ENCODE measurements around the gene PSENEN.
A peak's percentile ranks its signal among the peaks of the same experiment; 100 is the strongest.

Gene PSENEN, protein sequence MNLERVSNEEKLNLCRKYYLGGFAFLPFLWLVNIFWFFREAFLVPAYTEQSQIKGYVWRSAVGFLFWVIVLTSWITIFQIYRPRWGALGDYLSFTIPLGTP

DNA sequence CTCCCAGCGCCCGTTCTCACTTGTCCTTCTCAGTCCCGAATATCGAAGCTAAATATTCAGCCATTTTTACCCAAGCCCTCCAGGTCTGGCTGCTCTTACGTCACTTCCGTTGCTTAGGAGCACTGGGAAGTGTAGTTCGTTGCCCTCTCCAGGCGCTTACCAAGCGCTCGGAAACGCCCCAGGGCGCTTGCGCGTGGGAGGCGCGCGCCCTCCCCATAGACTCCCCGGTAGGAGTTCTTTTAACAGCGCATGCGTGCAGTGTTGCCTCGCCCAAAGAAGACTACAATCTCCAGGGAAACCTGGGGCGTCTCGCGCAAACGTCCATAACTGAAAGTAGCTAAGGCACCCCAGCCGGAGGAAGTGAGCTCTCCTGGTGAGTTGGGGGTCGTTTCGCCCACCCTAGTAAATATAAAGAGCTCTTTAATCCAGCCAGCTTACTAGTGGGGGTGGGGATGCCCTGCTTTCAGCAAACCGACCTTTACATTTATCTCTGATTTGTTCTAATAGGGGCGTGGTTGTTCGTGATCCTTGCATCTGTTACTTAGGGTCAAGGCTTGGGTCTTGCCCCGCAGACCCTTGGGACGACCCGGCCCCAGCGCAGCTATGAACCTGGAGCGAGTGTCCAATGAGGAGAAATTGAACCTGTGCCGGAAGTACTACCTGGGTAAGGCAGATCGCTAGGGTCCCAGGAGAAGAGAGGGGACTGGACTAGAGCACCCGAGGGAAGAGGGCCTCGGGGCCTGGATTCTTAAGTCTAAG lies at the start of gene PSENEN, which contains the start of gene U2AF1L4:
PSENEN (plus strand) TSS at position 324 of the 759 bp plus-strand sequence; CDS start at position 604, 280 bp downstream.
U2AF1L4 (minus strand) TSS at position 91 of the 759 bp plus-strand sequence; CDS start at position 64, 27 bp downstream.
- peak; percentile 98 for DNase-seq (ENCODE audit: low read depth, low spot score)

DNA sequence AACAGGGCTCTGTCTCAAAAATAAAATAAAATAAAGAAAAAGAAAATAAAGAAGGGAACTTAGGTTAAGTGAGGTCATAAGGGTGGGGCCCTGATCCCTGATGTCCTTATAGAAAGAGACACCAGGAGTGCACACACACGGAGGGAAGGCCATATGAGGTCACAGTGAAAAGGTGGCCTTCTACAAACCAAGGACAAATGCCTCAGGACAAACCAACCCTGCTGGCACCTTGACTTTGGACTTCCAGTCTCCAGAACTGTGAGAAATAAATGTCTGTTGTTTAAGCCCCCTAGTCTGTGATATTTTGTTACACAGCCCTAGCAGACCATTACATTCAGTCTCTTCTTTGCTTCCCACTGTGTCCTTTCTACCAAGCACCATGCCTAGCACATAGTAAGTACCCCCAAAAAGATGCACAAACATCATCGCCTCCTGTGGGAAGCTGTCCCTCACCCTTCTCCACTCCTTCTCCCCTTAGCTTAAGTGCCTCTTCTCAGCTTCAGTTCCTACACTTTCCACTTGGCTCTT lies 49.5 kb upstream of the PSENEN start:
- no peak for DNase-seq (ENCODE audit: low read depth, low spot score)

DNA sequence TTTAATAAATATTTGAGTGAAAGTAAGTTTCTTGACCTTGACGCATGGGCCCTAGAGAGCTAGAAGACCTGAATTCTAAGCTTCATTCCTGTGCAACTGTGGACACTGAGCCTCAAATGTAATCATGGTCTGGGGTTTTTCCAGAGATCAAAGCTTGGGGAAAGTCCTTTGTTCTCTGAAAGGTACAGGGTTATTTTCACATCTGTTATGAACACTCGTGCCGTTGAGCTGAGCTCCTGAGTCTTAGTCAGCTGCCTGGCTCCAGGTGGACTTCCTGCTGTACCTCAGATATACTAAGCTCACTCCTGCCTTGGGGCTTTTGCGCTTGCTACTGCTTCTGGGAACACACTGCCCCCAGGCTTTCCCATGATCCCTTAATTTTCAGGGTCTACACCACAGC lies 48.6 kb upstream of the PSENEN start:
- DNase-seq (ENCODE audit: low read depth, low spot score) = no peak

DNA sequence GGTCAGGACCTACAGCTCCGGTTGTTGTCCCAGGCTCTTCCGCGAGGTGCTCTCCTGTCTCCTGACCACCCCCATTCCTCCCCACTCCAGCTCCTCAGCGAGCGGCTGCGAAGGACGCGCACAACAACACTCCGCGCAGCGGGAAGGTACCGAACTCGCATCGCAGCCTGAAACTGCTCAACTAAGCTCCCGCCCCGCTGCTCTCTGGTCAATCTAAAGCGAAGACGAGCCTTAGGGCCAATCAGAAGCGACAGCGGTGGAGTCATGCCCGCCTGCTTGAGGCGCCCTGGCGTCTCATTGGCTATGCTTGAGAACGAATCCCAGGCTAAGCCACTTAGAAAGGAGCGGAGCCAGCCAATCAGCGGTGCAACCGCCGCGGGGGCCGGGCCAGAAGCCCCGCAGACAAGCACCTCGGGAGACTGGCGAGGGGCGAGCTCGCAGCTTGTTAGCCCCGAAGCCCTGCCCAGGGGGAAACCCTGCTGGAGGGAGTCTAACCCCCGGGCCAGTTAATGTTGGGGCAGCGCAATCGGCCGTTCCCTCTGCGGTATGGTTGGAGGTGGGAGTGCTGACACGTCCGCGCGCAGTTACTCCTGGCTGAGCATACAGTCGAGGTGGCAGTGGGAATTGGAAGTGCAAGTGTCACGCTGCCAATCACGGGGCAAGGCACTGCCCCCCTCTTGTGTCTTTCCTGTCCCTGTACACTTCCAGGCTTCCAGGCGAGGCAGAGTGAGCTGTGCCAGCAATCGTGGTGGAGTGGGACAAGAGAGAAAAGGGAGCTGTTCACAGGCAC lies 43.0 kb upstream of the PSENEN start:
- peak; percentile 99 for DNase-seq (ENCODE audit: low read depth, low spot score)

DNA sequence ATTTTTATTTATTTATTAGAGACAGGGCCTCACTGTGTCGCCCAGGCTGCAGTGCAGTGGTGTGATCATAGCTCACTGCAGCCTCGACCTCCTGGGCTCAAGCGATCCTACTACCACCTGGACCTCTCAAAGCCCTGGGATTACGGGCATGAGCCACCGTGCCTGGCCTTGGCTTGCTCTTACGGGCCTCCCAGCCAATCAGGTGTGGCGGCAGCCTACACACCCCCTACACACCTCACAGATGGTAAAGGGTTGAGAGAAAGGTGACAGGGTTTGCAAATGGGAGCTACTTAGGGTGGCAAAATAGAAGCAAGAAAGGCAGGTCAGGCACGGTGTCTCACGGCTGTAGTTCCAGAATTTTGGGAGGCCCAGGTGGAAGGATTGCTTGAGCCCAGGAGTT lies 42.1 kb upstream of the PSENEN start:
- DNase-seq (ENCODE audit: low read depth, low spot score) = no peak

DNA sequence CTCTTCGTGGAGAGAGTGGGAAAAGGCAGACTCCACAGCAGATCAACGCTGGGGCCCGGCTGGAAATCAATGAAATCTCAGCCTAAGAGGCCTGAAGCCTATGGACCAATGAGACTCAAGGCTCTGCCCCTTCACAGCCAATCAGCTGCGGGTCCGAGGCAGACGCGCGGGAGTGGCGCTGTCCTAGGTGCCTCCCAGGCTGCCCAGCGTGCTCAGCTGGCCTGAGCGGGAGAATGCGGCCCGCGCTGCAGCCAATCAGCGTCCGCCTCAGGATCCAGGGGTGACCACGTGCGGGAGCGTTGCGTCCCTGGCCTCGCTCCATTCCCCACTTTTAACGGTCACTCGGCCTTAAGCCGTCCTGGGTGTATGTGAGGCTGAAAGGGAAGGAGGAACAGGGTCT lies 41.2 kb upstream of the PSENEN start, which contains the start of gene ZBTB32:
ZBTB32 (plus strand) TSS at position 341 of the 400 bp plus-strand sequence. CDS start 10,069 bp downstream, outside the sequence.
- DNase-seq (ENCODE audit: low read depth, low spot score) = no peak

DNA sequence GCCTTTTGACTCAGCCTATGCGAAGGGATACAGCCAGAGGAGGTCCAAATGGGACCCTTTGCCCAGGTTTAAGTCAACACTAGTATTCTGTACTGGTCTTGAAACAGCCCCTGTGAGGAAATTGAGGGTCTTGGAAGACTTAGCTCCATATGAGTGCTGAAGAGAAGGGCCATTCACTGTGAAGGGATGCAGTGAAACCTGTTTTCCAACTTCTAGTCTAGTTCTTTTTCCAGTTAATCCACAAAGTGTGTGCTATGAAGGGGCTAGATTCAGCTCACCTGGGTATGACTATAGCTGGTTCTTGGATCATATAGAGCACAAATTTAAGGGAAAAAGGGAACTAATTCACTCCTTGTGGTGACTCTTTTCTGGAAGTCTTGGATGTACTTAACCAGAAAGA lies 37.1 kb upstream of the PSENEN start:
- no peak for DNase-seq (ENCODE audit: low read depth, low spot score)

DNA sequence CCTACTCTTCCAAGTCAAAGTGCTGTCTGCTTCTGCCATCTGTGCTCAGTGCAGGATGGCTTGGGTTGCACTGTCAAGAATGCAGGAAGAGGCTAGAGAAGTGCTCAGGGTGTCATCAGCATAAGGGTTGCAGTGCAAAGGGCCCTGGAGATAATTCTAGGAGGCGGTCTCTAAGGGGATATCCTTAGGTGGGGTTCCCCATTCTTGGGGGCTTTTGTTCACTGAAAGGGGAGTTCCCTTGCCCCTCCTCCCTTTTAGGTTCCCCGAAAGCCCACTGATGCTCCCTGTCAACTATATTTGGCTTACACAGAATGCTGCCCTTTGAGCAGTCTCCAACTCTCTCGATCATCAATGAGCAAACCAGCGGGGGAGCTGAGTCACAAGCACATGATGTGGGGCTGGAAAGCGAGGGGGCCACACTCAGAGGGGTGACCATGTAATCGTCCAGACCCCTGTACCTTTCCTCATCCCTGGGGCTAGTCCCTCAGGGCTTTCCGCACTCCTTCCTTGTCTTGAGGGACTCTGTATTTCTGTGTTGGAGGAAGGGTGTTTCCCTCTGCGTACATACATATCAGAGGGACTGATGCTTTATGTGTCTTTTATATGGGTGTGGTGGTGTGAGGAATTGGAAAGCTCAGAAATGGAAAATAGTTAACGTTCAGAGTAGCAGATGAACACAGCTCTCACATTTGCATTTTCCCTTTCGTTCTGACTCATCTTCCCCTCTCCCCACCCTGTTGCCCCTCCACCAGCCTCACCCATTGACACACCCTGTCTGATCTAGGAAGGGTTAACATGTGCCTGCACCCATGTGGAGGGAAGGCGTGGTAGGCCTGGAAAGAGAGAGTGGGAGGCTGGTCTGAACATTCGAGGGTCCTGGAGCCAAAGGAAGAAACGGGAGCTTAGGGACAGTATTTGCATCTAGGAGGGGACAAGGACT lies 34.4 kb upstream of the PSENEN start:
- no peak for DNase-seq (ENCODE audit: low read depth, low spot score)

DNA sequence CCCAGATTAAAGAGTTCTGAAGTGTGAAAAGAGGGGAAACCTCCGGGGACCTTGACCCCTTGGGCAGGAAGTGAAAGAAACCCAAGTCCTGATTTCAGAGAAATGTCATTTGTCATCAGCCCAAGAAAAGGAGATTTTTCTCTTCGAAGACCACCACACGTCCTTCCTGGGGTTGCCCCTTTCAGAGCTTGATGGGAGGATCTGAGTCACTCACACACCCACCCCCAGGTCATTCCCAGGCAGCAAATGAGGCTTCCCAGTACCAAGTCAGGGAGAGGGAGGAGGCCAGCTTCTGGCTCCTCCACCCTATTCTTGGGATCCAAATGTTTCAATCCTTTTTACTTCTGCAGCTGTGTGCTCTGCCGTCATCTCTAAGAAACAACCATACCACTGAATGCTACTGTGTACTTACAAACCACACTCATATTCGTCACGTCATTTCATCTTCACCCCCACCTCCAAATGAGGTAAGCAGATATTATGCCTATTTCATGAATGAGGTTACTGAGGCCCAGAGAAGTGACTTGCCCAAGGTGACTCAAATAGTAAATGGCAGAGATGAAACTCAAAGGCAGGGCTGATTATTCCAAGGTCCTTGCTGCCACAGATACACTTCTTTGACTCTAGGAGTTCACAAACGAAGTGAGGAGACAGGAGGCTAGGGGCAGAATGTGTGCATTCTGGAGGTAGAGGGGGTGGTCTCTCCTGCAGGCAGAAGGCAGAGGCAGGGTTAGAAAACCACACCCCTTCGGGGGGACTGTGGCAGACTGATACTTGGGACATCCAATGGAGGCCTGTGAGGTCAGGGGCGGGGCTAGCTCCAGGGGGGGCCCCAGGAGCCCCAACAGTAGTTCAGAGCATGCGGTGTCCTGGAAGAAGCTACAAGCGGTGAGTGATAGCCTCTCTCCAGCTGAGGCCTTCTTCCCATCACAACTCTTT lies 32.6 kb upstream of the PSENEN start:
- DNase-seq (ENCODE audit: low read depth, low spot score) = no peak

DNA sequence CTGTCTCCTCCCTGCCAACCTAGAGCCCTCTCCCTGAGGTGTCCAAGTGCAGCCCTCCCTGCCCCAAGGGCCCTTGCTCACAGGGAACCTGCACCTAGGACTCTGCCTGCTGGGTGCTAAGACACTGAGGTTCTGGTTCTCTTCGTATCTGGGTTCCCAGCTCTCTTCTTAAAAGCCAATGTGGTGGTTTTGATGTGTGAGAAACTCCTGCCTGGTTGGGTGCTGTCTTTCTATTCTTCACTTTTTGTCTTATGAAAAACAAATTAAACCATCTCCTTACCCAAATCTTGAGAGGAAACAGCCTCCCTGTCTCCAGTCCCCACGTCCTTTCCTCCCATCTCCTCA lies 32.0 kb upstream of the PSENEN start:
- DNase-seq (ENCODE audit: low read depth, low spot score) = no peak

DNA sequence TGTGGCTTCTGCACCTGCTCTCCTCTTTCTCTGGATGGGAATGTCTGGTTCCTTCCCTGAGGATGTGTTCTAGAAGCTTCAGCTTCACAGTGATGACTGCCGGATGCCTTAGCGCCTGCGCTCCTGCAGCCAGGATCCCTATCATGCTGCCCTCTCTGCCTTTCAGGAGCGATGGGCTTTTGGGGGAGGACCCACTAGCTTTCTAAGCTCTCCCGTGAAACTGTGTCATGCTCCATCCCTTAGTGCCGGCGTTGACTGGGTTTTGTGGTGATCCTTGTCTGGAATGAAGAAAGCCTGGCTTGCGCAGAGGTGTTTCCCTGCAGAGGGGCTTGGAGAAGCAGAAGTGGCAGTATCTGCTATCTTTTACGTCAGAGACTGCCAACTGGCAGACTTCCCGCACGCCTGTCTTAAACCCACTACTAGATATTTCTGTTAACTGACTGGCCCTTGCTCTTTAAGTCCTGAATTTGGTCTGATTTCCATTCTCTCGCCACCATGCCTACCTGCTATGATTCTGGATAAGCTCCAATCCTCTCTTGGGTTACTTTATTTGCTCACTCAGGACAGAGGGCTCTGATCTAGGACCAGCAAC lies 31.5 kb upstream of the PSENEN start:
- no peak for DNase-seq (ENCODE audit: low read depth, low spot score)

DNA sequence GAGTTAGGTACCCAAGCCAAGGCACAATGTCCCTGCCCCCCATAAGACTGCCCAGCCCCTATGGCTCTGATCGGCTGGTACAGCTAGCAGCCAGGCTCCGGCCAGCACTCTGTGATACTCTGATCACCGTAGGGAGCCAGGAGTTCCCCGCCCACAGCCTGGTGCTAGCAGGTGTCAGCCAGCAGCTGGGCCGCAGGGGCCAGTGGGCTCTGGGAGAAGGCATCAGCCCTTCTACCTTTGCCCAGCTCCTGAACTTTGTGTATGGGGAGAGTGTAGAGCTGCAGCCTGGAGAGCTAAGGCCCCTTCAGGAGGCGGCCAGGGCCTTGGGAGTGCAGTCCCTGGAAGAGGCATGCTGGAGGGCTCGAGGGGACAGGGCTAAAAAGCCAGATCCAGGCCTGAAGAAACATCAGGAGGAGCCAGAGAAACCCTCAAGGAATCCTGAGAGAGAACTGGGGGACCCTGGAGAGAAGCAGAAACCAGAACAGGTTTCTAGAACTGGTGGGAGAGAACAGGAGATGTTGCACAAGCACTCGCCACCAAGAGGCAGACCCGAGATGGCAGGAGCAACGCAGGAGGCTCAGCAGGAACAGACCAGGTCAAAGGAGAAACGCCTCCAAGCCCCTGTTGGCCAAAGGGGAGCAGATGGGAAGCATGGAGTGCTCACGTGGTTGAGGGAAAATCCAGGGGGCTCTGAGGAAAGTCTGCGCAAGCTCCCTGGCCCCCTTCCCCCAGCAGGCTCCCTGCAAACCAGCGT lies 30.7 kb upstream of the PSENEN start:
- DNase-seq (ENCODE audit: low read depth, low spot score) = no peak

DNA sequence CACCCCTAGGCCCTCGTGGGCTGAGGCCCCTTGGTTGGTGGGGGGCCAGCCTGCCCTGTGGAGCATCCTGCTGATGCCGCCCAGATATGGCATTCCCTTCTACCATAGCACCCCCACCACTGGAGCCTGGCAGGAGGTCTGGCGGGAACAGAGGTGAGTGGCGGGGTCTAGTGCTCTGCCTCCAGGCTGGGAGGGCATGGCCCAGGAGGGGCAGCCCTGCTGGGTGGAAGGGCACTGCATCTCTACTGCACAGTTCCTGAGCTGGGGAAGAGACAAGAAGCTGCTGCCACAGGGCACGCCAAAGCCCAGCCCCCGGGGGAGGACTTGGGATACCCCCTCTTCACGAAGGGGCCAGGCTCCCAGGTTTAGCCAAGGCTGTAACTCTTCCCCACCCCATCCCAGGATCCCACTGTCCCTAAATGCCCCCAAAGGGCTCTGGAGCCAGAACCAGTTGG lies 30.1 kb upstream of the PSENEN start:
- DNase-seq (ENCODE audit: low read depth, low spot score) = no peak

DNA sequence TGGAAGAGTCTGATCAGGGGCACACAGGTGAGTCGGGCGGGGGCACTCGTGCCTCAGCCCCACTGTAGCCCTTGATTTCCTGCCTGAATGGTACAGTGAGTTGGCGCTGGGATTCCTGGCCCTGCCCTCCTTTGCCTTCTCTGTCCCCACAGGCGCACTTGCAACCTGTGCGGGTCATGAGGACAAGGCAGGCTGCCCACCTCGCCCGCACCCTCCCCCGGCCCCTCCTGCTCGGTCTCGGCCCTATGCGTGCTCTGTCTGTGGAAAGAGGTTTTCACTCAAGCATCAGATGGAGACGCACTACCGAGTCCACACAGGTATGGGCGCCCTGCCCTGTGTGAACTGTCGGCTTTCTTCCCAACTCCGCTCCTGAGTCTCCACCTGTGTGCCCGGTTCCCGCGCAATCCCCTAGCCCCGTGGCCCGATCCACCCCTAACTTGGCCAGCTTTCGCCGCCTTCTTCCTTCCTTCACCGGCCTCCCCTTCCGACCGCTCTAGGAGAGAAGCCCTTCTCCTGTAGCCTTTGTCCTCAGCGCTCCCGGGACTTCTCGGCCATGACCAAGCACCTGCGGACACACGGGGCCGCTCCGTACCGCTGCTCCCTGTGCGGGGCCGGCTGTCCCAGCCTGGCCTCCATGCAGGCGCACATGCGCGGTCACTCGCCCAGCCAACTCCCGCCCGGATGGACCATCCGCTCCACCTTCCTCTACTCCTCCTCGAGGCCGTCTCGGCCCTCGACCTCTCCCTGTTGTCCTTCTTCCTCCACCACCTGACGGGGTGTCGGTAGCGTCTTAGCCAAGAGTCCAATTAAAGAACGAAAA lies 29.3 kb upstream of the PSENEN start:
- DNase-seq (ENCODE audit: low read depth, low spot score) = no peak

DNA sequence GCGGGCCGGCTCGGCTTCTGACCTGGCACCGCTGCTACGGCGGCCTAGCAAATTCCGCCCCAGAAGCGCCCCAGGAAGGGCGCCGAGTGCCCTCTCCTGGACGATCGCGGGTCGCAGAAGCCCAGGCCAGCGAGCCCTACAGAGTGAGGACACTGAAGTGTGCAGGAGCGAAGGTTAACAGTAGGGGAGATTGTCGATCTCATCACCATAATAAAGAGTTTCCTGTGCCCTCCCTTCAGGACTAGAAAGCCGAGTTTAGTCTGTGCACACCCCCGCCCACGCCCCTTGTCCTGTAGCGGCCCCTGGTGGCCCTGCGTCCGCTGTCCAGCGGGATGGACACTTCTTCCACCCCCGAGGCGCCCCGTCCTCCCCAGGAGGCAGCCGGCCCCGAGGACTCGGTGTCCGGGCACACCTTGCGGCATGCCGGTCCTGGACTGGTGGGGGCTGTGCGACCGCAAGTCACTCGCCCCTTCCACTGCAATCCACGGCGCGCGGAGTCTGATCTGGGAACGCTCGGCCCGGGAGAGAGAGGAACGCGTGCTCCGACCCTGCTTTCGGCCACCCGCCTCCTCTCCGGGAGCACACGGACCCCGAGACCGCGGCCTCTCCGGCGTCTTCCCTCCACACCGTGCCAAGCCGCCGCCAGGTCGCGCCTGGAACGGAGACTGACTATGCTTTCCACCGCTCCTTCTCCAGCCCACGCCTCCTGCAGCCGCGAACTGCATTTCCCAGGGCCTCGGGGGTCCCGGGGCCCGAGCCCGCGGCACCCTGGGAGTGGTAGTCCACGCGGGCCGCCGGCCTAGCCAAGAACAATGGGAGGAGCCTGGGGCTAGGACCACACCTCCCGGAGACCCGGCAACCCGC lies 28.4 kb upstream of the PSENEN start:
- DNase-seq (ENCODE audit: low read depth, low spot score) = peak; percentile 98

DNA sequence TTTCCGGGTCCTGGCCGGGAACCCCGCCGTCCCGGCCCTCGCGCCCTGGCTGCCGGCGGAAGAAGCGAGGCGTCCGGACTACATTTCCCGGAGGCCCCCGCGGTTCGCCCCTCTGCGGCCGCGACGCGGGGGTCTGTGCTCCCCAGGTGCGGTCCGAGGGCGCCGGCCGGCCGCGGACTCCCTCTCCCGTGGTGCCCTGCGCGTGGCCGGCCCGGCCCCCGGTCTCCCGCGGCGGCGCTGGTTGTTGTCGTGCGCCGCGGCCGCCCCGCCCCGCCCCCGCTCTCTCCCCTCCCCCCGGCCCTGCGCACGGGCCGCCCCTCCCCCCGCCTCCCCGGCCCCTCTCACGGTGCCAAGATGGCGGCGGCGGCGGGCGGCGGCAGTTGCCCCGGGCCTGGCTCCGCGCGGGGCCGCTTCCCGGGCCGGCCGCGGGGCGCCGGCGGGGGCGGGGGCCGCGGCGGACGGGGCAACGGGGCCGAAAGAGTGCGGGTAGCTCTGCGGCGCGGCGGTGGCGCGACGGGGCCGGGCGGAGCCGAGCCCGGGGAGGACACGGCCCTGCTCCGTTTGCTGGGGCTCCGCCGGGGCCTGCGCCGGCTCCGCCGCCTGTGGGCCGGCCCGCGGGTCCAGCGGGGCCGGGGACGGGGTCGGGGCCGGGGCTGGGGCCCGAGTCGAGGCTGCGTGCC lies 27.6 kb upstream of the PSENEN start, which contains the start of gene KMT2B:
KMT2B (plus strand) TSS at position 339 of the 680 bp plus-strand sequence; CDS start at position 355, 16 bp downstream.
- DNase-seq (ENCODE audit: low read depth, low spot score) = no peak

Measured in iPS DF 19.7 (cell line).